ENCODE measurements around the gene SFXN5.
"Not testable (repeated sequence)": the region's sequence is repeated elsewhere in the genome, so short reads cannot be mapped to it uniquely, and the experiment has no call there.

Gene SFXN5

DNA sequence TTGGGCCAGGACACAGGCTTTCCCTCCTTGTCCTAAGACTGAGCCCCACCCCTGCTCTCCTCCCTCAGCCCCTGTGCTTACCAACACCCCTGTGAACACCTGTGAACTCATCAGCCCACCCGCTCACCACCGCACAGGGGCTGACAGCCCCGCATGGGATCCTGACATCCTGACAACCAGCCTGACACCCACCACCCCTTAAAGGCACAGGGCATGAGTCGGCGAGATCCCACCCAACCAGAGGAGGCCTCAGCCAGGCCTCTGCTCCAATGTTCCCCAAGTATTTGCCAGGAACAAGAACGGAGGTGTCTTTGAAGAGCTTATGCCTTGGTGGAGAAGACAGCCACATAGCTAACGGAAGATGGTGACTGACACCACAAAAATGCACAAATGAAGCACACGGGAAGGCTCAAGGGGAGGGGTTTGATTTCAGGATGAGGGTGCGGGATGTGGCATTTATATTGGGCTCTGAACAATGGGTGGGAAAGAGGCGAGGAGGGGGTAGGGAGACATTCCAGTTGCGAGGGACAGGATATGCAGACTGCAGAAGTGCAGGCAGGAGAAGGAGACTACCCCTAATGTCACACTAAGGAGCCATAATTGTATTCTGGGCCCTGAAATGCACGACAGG lies 30.2 kb upstream of the SFXN5 start:
- in situ Hi-C loops (cut with MboI; ENCODE audit: low sequenced_read_pairs), result no loop called here

DNA sequence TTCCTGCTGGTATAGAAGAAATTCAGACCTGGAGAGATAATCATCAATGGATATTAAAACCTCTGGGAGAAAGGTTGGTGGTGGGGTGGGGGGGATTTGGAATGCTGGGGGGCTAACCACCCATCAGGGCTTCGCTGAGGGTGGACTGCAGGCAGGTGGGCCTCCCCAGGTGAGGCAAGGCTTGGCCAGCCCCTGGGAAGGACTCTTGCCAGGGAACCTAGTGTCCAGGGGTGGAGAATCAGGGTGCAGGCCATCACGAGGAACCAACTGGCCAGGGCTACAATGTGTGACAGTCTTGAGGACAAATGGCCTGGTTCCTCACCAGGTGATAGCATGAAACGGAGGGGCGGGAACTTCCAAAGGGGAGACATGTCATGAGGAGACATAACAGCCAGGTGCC lies 29.4 kb upstream of the SFXN5 start:
- in situ Hi-C loops (cut with MboI; ENCODE audit: low sequenced_read_pairs), result no loop called here

DNA sequence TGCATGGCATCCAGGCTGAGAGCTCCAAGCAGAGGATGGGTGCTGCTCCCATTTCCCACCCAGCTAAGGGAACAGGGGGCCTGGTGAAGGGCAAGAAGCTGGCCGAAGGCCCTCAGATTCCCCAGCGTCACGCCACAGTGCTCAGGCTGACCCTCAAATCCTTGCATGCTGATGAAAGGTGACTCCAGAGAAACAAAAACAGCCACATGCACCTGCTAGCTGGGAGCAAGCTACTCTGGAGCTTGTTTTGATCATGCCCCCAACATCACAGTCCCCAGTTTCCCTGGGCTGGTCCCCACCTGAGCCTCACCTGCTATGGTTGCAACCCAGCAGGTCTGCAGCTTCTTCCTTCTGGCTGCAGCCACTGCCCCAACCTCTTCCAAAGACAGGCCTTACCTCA lies 28.0 kb upstream of the SFXN5 start:
- in situ Hi-C loops (cut with MboI; ENCODE audit: low sequenced_read_pairs), result no loop called here

DNA sequence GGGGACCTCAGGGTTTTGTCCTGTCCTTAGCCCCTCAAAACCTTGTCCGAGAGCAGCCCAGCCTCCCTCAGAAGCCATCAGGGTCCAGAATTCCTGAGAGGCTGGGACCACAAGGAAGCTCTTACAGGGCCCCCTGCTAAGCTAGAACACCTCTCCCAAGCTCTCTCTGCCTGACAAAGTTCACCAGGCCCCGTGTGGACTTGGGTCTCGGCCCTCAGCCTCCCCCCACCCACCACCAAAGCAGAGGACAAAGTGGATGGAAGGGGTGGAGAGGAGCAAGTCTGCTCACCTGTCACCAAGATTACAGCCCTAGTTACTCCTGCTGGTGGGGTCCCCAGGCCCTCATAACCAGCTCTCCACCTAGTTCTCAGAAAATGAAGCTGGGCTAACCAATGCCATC lies 24.4 kb upstream of the SFXN5 start:
- in situ Hi-C loops (cut with MboI; ENCODE audit: low sequenced_read_pairs), result no loop called here

DNA sequence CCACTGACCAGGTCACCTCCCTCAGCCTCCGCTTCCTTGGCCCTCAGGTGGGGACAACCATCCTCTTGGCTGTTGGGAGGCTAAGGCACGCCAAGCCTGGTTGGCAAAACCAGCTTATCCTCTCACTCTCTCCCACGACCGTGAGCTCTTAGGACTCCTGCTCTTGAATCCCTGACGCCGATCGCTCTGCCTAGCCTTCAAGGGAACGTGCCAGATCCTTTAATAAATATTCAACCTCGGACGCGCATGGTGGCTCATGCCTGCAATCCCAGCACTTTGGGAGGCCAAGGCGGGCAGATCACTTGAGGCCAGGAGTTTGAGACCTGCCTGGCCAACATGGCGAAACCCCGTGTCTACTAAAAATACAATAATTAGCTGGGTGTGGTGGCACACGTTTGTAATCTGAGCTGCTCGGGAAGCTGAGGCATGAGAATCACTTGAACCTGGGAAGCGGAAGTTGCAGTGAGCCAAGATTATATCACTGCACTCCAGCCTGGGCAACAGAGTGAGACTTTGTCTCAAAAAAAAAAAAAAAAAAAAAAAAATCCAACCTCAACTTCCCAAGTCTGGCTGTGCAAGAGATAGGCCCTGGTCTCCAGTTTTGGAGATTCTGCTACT lies 22.2 kb upstream of the SFXN5 start:
- in situ Hi-C loops (cut with MboI; ENCODE audit: low sequenced_read_pairs), result not testable (repeated sequence)

DNA sequence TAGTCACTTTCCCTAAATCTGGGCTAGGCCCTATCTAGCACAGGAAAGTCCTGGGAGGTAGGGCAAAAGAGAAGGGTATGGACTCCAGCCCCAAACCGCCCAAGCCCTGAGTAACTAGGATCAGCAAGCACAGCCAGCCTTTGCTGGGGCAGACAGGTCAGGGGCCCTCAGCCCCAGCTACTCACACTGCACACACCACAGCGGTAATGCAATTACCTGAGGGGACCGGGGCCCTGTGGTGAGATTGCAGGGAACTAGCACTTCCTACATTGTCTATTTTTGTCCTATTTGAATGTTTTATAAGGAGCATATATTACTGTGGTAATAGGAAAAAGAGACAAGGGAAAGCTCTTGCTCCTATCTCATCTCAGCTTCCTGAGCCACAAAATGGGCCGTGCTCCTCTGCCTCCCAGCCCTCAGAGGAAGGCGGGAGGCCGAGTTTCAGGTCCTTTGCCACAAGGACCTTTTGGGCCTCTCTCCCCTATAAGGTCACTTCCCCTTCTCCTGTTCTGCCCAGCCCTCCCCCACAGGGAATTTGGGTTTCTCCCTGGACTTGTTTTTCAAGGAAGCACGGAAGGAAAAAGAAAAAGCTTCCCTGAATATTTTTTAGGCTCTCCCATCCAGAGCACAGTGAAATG lies 20.8 kb upstream of the SFXN5 start:
- in situ Hi-C loops (cut with MboI; ENCODE audit: low sequenced_read_pairs), result no loop called here

DNA sequence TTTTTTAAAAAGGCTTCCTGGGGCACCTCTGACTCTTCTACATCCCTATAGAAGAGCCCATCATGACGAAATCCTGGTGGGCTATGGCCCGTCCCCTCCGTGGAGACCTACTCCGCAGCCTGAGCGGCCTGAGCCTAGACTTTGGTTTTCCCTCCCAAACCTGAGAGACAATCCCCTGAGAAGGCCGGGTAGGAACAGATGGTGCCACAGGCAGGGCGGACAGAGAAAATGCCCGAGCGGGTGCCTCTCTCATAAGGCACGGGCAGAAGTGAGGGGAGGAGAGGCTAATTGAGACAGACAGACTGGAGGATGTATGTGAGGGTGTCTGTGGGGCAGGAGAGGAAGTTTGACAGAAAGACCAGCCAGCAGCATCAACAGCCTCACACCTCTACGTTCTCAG lies 20.2 kb upstream of the SFXN5 start:
- in situ Hi-C loops (cut with MboI; ENCODE audit: low sequenced_read_pairs), result no loop called here

DNA sequence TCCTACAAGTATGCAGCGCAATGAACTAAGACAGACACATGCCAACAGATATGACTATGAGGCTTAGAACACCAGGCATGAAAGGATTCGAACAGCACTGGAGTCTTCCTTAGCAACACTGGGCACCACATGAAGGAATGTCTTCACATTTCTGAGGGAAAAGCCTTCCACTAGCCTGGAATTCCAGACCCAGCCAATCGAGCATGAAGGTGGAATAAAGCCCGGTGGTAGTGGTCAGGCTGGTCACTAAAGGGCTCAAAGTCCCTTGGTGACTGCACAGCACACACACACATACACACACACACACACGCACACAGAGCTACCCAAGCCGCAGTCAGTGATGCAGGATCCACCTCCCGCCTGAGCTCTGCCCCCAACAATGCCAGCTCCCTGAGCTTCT lies 19.7 kb upstream of the SFXN5 start:
- in situ Hi-C loops (cut with MboI; ENCODE audit: low sequenced_read_pairs), result no loop called here

DNA sequence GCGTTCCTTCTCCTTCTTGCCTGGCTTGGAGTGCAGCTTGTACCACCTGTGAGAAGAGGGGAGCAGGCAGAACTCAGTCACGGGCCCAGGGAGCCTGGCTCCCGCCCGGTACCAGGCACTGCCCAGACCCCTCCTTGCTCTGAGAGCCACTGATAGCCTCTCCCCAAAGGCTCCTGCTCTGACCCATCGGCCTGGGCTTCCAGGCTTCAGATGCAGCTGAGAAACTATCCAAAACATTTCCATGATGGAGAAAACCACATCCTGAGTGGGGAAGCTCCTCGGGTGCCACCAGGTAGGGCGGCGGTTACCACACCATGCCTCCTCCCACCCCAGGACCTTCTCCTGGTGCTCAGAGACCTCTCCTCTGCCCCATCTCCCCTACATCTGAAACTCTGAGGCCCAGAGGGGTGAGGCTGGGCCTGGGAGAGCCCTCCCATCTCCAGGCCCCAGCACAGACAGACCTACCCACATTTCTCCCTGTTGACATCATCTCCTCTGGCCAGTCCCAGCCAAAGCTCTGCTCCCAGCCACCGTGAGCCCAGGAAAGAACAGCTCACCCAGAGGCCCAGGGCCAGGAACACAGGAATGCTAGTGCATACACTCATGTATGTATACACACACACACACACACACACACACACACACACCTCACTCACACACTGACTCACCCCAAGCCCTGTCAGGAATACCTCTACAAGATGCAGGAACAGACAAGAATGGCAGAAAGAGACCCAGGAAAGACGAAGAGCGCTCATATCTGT lies 17.9 kb upstream of the SFXN5 start:
- in situ Hi-C loops (cut with MboI; ENCODE audit: low sequenced_read_pairs), result no loop called here

DNA sequence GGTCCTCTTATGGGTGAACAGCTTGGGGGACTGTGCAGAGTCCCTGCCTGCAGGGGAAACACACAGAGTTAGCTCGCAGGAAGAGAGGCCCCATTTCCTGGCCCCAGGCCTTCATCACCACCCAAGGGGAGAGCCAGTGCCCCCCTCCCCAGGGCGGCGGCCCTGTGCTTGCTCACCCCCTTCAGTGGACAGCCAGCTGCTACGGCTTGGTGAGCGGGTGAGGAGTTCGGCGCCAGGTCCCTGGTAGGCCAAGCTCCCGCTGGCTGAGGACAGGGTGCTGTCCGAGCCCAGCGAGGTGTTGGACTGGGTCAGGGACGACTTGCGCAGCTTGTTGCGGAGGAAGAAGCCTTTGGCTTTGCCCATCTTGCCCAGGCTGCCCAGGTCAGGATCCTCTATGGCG lies 17.2 kb upstream of the SFXN5 start:
- in situ Hi-C loops (cut with MboI; ENCODE audit: low sequenced_read_pairs), result no loop called here

DNA sequence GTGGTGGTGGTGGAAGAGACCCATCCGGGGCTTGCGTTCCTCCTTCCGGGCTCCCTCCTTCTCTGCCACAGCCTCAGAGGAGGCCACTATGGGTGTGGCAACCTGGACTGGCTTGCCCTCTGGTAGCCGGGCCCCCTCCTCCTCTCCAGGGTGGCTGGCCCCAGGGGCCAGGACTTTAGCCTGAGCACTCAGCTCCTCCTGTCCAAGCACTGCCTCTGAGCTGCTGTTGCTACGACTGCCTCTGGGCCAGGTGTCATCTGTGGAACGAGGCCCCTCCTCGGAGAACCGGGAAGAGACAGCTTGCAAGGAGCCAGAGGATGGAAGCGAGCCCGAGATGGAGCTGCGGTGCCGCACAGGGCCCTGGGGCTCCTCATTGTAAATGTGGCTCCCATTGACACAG lies 16.7 kb upstream of the SFXN5 start:
- in situ Hi-C loops (cut with MboI; ENCODE audit: low sequenced_read_pairs), result no loop called here

DNA sequence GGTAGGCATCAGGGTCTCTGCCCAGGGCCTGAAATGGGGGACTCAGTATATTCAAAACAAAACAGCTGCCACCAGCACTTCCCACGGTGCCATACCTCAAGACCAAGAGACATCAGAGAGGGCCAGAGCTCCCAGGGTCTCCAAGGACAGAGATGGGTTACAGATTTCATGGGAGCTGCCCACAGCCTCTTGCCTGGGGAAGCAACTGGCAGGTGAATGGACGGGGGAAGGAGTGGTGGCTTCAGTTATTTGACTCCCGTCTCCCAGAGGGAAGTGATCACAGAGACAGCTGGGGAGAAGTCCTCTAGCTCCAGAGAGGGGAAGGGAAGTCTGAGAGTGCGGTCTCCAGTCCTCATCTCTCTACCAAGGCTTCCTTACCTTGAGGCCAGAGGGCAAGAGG lies 15.8 kb upstream of the SFXN5 start:
- in situ Hi-C loops (cut with MboI; ENCODE audit: low sequenced_read_pairs), result no loop called here

DNA sequence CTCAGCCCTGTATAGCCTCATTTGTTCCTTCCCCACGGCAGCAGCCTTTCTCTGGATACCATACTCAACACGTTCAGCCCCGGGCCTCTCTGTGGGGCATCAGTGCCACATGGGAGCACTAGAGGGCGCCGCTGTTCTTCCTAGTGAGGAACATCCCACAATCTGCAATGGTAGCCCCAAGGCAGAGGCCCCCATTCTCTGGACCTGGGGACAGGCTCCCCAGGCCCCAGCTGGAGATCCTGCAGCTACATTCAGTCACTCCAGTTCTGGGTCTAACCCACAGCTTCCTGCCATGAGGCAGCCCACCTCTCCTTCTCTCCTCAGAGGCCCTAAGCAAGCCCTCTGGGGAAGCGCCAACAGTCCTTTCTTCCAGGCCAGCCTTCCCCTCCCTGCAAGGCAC lies 14.2 kb upstream of the SFXN5 start:
- in situ Hi-C loops (cut with MboI; ENCODE audit: low sequenced_read_pairs), result no loop called here

DNA sequence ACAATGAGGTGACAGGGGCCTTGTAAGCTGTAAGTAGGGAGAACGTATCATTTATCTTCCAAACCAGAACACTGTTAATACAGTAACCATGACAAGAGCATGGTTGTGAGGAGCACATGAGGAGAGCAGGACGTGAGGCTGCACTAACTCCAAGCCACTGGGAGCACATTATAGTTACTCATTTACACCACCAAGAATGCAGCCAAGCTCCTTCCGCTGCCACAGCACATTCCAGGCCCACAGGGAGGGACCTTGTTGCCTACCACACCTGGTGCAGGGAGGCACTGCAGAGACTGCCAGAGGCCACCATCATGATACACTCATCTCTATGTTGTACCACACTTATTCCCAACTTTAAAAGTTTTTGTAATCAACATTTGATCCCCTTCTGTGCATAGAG lies 13.5 kb upstream of the SFXN5 start:
- in situ Hi-C loops (cut with MboI; ENCODE audit: low sequenced_read_pairs), result no loop called here

DNA sequence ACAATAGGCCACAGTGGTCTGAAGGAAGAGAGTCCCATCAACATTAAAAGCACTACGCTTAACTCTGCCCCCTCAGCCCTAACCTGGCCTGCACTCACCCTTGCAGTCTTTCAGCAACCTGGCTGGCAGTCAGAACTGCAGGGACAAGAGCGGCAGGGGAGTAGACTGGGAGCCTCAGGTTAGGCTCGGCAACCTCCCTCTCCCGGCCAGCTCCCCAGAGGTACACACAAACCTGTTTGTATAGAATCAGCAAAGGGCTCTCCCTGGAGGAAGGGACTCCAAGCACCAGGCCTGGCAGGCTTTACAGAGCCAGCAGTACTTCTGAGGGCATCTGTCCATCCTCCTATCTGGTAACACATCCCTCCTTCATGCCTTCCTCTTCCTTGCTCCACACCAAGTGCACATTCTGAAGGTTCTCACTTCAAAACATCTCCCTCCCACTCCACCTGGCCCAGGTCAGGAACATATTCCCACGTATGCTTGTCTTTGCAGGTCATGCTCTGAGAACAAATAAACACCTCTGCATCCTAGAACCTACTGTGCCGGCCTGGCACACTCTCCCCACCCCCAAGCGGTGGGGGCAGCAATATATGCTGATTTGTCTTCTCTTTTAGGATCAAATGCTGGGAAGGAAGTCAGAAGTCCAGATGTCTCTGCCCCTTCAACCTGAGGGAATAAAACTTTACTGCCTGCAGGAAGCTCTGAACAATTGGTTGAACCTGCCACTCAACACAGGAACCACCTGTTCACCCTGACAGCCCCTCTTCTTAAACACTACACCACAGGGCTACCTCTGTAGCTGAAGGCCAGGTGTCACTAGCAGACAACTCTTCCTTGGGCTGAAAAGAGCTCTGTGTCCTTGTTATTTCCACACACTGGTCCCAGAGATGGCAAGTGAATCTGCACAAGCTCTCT lies 12.6 kb upstream of the SFXN5 start:
- in situ Hi-C loops (cut with MboI; ENCODE audit: low sequenced_read_pairs), result no loop called here

DNA sequence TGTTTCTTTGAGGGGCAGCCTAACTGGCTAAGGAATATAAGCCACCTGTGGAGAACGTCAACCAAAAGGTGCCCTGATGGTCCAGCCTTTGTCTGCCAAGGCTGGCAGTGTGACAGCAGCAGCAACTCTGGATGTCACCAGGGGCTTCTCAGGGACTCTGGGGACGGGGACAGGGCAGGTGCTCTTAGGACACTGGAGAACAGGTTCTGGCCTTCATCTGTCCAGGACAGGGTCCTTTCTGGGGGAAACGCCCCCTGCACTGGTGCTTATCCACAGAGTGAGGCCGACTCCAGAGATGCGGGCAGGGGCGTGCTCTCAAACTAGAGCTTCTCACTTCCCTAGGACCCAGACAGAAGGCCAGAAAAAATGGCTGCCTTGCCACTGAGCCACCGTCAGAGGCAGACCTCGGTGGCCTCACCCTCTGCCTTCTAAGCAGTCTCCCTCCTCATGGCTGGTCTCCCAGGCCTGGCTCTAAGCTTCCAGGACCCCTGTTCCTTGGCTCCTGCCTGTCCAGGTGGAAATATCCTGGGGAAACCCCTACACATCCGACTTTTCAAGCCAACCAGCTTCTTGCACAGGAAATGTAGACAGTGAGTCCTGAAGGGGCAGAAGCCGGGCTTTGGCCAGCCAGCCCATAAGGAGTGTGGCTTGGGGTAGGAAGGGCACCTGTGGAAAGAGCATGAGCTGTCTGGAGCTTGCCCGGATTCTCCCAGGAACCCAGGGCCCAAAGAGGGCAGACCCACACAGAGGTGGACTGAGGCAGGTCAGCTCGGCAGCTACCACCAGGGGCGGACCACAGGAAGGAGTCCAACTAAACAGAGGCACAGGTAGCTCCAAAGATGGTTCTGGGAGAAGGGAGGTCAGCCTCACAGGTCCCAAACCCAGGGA lies 11.3 kb upstream of the SFXN5 start:
- in situ Hi-C loops (cut with MboI; ENCODE audit: low sequenced_read_pairs), result no loop called here

DNA sequence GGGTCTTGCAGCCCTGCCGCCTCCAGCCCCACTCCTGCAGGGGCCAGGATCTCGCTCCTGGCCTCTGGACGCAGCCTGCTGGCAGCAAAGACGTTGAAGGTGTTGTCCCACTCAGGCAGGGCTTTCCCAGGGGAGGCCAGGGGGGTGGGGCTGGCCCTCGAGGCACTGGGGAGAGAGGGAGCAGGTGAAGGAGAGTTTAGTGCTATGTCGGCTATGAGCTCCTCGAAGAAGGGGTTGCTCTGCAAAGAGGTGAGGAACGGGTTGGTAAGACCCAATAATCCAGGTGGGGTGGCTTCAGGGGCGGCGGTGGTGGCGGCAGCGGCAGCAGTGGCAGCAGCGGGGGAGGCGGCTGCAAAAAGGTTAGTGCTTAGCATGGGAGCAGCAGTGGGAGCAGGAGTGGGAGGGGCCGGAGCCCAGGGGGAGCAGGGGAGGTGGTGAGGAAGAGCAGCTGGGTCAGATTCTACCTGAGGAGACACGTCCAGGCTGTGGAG lies 9.7 kb upstream of the SFXN5 start:
- in situ Hi-C loops (cut with MboI; ENCODE audit: low sequenced_read_pairs), result no loop called here

DNA sequence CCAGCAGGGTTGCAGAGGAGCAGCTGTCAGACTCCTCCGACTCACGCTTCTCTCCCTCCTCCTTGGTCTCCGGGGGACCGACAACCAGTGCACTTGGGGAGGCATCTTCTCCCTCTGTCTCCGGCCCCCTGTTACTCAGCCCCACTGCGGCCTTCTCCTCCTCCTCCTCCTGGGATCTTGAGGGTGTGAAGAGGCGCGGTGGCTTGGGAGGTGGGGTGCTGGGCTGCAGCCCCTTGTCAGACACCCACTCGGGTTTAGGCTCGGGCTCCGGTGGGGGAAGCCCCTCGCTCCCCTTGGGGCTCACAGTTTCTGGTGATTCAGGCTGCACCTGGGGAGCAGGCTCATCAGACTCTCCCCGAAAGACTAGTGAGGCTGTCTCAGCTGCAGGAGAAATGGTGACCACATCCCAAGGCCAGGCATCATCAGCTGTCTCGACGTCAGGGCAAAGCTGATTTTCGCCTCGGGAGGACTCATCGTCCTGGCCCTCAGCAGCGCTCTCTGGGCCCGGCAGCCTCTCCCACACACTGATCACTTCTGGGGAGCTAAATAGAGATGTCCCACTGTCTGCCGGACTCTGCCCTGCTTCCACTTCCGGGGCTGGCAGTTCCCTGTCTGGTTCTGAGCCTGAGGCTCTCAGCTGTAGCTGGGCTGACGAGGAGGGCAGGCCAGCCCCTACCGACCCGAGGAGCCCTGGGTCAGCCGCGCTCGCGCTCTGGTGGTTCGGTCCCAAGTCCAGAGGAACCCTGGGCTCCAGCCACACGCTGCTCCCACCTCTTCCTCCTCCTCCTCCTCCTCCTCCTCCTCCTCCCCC lies 9.0 kb upstream of the SFXN5 start:
- in situ Hi-C loops (cut with MboI; ENCODE audit: low sequenced_read_pairs), result no loop called here

DNA sequence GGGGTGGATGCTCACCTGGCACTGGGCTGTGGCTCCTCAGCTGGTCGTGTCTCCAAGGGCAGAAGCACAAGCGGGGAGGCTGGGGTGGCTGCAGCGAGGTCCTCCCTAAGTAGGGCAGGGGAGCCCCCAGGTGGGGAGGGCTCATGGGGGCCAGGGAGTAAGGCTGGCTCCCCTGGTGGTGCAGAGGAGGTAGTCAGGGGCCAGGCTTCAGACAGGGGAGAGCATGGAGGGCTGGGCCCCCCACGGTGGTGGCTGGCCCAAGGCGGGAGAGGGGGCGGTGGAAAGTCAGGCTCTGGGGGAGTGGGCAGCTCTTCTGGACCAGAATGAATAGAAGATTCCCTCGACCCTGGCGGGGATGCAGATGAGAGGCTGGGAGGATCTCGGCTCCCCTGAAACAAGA lies 8.1 kb upstream of the SFXN5 start:
- in situ Hi-C loops (cut with MboI; ENCODE audit: low sequenced_read_pairs), result no loop called here

All from hTERT RPE-1 (cell line).